ENCODE data around the gene VSIG10L2. TPM values are rescaled to one million over a fixed set of nuclear protein-coding genes. Genes with fewer than 3 reads are reported as not detected.
"Not testable (repeated sequence)": the region's sequence is repeated elsewhere in the genome, so short reads cannot be mapped to it uniquely, and the experiment has no call there.

VSIG10L2 gene
- total RNA-seq, 1 experiment from 2014 or later = not detected

GRCh38 chr11:125903711-125904659, 41.9 kb upstream of the VSIG10L2 start, which contains the start of gene DDX25:
Gene DDX25, plus strand, starts transcription at chr11:125904508. Its CDS starts 10 bp downstream, at chr11:125904518.
- no peak for DNase-seq

GRCh38 chr11:125904678-125905077, 41.2 kb upstream of the VSIG10L2 start:
- Histone ChIP-seq H3K9me3 (0 out of 2 replicates have a peak, but pooled peaks cover 2% of the 10 kb centered on the region), H3K27me3 (replicated peaks; ENCODE audit: control insufficient read depth, insufficient read depth, low read length) (no peaks in the 10 kb centered on the region), H3K4me3 (ENCODE audit: low read depth, low read length) (no peak overlapping the region), H3K4me1 (peaks cover 5% of the 10 kb centered on the region; the same call in 1 of the 2 replicates), H3K36me3 (ENCODE audit: control insufficient read depth, insufficient read depth, low read length) (no peaks in the 10 kb centered on the region)
- peaks cover 15% of the 10 kb centered on the region for H3K4me1 Mint-ChIP-seq (ENCODE audit: low read depth, unreplicated experiment)
- no peak for TF ChIP-seq CTCF (IDR thresholded peaks at IDR 0.05; ENCODE audit: insufficient read depth in 1 of 2, low read depth in 1 of 2, low read length in 1 of 2, severe bottlenecking in 1 of 2, unreplicated experiment in 1 of 2)
- DNase-seq = no peak
- peaks cover 12% of the 10 kb centered on the region for H3K36me3 Mint-ChIP-seq (ENCODE audit: insufficient read depth, unreplicated experiment)
- ChIA-PET CTCF (no interaction called here), POLR2A (no interaction called here)
- H3K9me3 Mint-ChIP-seq (ENCODE audit: unreplicated experiment) = peaks cover 7% of the 10 kb centered on the region
- peaks cover 8% of the 10 kb centered on the region for H3K27me3 Mint-ChIP-seq (ENCODE audit: insufficient read depth, unreplicated experiment)
- no TSS peak for BruUV-seq (replicated peaks)
- no peak overlapping the region for H3K4me3 Mint-ChIP-seq (ENCODE audit: unreplicated experiment)
- no peak overlapping the region for H3K27ac Mint-ChIP-seq (ENCODE audit: unreplicated experiment)
- intact Hi-C loops (cut with micrococcal nuclease; ENCODE audit: unreplicated experiment) = no loop called here

More at GRCh38 chr11:125903711-125904659, 41.9 kb upstream of the VSIG10L2 start, which contains the start of gene DDX25:
- Histone ChIP-seq H3K36me3 (ENCODE audit: control insufficient read depth, insufficient read depth, low read length) (no peaks in the 10 kb centered on the region), H3K9me3 (0 out of 2 replicates have a peak, but pooled peaks cover 2% of the 10 kb centered on the region), H3K4me1 (peaks cover 5% of the 10 kb centered on the region; the same call in 1 of the 2 replicates), H3K27me3 (replicated peaks; ENCODE audit: control insufficient read depth, insufficient read depth, low read length) (no peaks in the 10 kb centered on the region), H3K4me3 (ENCODE audit: low read depth, low read length) (no peak within 1 kb of the TSS)
- Mint-ChIP-seq H3K27ac (ENCODE audit: unreplicated experiment) (peak within 1 kb of the TSS; percentile 94), H3K36me3 (ENCODE audit: insufficient read depth, unreplicated experiment) (peaks cover 17% of the 10 kb centered on the region), H3K4me3 (ENCODE audit: unreplicated experiment) (peak within 1 kb of the TSS; percentile 99), H3K27me3 (ENCODE audit: insufficient read depth, unreplicated experiment) (peaks cover 8% of the 10 kb centered on the region), H3K9me3 (ENCODE audit: unreplicated experiment) (peaks cover 7% of the 10 kb centered on the region), H3K4me1 (ENCODE audit: low read depth, unreplicated experiment) (peaks cover 15% of the 10 kb centered on the region)
- no peak for TF ChIP-seq CTCF (IDR thresholded peaks at IDR 0.05; ENCODE audit: insufficient read depth in 1 of 2, low read depth in 1 of 2, low read length in 1 of 2, severe bottlenecking in 1 of 2, unreplicated experiment in 1 of 2)
- ChIA-PET POLR2A (interaction anchor here (0.6 to 1.3 kb wide), 3 partner anchors 16 to 400 kb away, joined by 3 to 8 read pairs (median 6); partner anchors contain the start of genes DCPS, FAM118B, HYLS1 and RPUSD4), CTCF (interaction anchor here (0.9 to 1.1 kb wide), 2 partner anchors 16 to 158 kb away, joined by 5 to 6 read pairs; partner anchors contain the start of gene HYLS1)
- intact Hi-C loops (cut with micrococcal nuclease; ENCODE audit: unreplicated experiment) = no loop called here
- no TSS peak for BruUV-seq (replicated peaks)

- no peak for DNase-seq
- CTCF ChIA-PET = interaction anchor here (0.6 kb wide), 2 partner anchors 18 to 390 kb away, joined by 3 read pairs; no protein-coding TSS in a partner anchor
- BruUV-seq (replicated peaks) = no TSS peak
- Histone ChIP-seq H3K27me3 (replicated peaks; ENCODE audit: control insufficient read depth, insufficient read depth, low read length) (no peaks in the 10 kb centered on the region), H3K4me3 (ENCODE audit: low read depth, low read length) (no peak overlapping the region), H3K36me3 (ENCODE audit: control insufficient read depth, insufficient read depth, low read length) (no peaks in the 10 kb centered on the region), H3K4me1 (no peaks in the 10 kb centered on the region), H3K9me3 (no peaks in the 10 kb centered on the region)
- Mint-ChIP-seq H3K9me3 (ENCODE audit: unreplicated experiment) (no peaks in the 10 kb centered on the region), H3K4me3 (ENCODE audit: unreplicated experiment) (no peak overlapping the region), H3K27ac (ENCODE audit: unreplicated experiment) (no peak overlapping the region), H3K4me1 (ENCODE audit: low read depth, unreplicated experiment) (no peaks in the 10 kb centered on the region), H3K36me3 (ENCODE audit: insufficient read depth, unreplicated experiment) (no peaks in the 10 kb centered on the region), H3K27me3 (ENCODE audit: insufficient read depth, unreplicated experiment) (peaks cover 21% of the 10 kb centered on the region)
- TF ChIP-seq CTCF (IDR thresholded peaks at IDR 0.05; ENCODE audit: insufficient read depth in 1 of 2, low read depth in 1 of 2, low read length in 1 of 2, severe bottlenecking in 1 of 2, unreplicated experiment in 1 of 2) = no peak
- intact Hi-C loops (cut with micrococcal nuclease; ENCODE audit: unreplicated experiment) = no loop called here
- POLR2A ChIA-PET = no interaction called here
These were observed 35.5 kb upstream of the VSIG10L2 start for GRCh38 chr11:125910226-125910849.

- intact Hi-C loops (cut with micrococcal nuclease; ENCODE audit: unreplicated experiment); H3K4me3 ChIP-seq (ENCODE audit: low read depth, low read length); BruUV-seq (replicated peaks); CTCF ChIA-PET; H3K27me3 ChIP-seq (replicated peaks; ENCODE audit: control insufficient read depth, insufficient read depth, low read length); H3K9me3 Mint-ChIP-seq (ENCODE audit: unreplicated experiment); H3K36me3 Mint-ChIP-seq (ENCODE audit: insufficient read depth, unreplicated experiment); DNase-seq; H3K4me1 Mint-ChIP-seq (ENCODE audit: low read depth, unreplicated experiment); POLR2A ChIA-PET; H3K4me1 ChIP-seq; H3K36me3 ChIP-seq (ENCODE audit: control insufficient read depth, insufficient read depth, low read length); H3K4me3 Mint-ChIP-seq (ENCODE audit: unreplicated experiment); H3K27ac Mint-ChIP-seq (ENCODE audit: unreplicated experiment); H3K9me3 ChIP-seq: not testable (repeated sequence)
- peaks cover 24% of the 10 kb centered on the region for H3K27me3 Mint-ChIP-seq (ENCODE audit: insufficient read depth, unreplicated experiment)
These were observed 31.2 kb upstream of the VSIG10L2 start for GRCh38 chr11:125914601-125915000.

Data from Caco-2 (cell line).